Limb (tissue), 2 donors: ENCODE results near the gene DYNC1I1.

Experiments used
- DNase-seq, 2 donors: peaks; one replicate each; pipeline ENCODE4 v3.0.0-alpha.2; 2016; ENCODE audit errors: extremely low spot score in 2 of 2

The DYNC1I1 gene

DNA sequence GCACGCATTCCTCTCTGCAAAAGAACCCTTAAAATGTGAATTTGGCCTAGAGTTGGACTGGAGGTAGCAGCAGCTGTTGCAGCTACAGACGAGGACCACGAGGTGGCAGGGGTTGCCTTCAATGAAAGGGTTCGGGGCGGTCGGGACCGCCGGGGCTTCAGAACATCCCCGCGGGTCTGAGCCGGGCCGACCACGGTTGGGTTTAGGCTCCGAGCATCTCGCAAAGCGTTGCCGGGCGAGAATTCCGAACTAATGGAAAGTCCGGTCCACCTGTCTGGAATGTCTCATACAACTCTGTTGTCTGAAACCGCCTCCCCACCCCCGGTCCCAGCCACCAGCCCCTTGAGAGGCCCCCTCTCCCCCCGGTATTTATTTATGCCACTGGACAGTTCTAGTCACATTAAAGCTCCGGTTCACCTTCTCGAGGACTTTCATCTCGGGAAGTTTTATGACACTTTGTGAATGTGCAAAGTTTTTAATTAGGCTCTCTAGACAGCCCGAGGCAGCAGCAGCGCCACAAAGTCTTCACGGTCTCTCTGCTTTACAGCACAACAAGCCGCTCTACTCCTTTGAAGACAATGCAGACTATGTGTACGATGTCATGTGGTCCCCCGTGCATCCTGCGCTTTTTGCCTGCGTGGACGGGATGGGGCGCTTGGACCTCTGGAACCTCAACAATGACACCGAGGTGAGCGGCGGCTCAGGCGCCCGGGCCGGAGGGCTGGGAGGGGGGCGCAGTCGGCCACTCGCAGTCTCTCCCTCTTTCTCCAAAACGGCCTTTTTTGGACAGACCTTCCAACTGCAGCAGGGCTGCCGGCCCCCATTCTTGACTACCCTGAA lies 303.4 kb downstream of the DYNC1I1 start:
- DNase-seq: peak; percentile 76 to 80

DNA sequence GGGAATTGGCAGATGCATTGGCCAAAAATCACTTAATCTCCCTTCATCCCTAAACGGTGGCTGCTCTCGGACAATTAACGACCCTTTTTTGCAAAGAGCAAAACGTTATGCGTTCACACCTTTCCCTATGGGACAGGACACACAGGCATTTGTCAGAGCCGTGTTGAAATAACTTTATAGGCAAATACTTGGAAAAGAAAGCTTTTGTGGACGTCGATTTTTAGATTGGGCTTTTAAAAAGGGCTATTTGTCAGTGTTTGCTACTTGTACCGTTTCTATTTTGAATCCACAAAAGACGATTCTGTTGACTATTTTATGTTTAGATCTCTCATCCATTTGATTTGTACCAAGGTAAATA lies 304.0 kb downstream of the DYNC1I1 start:
- no peak for DNase-seq

DNA sequence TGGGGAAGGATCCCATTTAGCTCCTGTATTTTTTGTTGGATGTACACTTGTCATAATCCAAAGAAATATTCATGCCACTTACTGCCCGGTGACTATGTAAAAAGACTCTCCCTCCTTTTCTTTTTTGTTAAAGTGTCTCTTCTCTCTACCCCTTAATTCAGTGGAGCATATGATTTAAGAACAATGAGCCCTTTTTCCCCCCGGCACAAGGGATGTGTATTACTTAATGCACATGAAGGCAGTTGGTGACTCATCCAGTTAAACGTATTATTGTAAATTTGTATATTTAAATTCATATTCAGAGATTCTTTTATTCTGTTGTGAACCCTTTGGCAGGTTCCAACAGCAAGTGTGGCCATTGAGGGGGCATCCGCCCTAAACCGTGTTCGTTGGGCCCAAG lies 307.7 kb downstream of the DYNC1I1 start:
- no peak for DNase-seq

DNA sequence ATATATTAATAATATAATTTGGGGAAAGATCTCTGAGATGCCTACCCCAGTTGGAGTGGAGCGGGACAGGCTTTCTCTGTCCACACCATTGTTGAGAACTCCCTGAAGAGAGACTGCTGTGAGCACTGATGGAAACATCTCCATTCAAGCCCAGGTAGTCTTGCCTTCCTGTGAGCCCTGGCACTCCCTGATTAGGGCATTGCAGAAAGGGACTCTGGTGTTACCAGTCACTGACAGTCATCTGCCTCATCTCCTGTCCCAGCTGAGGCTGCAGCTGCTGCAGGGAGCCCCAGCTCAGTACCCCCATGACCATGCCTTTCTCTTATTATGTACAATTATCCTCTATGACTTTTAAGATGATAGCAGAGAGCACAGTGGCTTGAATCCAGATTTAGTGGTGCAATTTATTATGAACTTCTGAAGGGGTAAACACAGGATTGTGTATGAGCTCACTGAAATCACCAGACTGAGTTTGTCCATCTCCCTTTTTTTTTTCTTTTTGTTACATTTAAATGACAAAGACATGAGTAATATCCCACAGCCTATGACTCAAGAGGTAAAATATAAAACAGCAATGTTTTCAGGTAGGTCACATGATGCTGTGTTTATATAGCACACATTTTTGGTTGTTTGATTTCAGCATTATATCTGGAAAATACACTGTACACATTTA lies 312.7 kb downstream of the DYNC1I1 start:
- no peak for DNase-seq

DNA sequence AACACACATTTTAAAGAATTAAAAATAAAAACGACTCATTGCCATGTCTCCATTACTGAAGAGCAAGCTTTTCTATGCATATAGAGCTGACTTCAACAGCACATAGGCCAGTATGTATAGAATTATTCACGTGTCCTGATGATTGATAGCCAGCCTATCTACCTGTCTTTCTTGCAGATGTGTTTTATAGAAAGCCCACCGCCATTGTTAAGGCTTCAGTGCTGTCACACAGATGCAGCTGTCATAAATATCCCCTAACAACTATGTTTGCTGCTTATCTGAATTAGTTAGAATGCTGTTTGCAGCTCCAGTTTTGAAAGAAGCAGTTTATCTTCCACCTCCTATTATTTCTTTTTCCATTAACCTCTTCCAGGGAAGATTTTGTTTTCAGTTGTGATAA lies 313.6 kb downstream of the DYNC1I1 start:
- DNase-seq: no peak

DNA sequence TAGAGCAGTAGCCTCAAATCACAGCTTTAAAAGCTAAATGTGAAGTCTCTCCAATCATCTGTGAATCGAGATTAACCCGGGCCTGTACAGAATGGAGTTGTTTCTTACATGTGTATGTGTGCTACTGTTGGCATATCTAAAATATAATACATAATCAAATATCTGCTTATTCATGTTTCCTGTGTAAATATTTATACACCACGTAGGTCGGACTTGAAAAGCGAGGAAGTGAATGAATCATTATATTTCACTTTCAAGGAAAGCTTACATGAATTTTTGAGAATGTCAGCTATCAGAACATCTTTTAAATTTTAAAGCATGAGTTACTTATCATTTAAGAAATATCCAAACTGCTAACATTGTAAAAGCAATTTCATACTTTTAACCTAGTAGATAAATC lies 316.2 kb downstream of the DYNC1I1 start:
- DNase-seq: no peak

DNA sequence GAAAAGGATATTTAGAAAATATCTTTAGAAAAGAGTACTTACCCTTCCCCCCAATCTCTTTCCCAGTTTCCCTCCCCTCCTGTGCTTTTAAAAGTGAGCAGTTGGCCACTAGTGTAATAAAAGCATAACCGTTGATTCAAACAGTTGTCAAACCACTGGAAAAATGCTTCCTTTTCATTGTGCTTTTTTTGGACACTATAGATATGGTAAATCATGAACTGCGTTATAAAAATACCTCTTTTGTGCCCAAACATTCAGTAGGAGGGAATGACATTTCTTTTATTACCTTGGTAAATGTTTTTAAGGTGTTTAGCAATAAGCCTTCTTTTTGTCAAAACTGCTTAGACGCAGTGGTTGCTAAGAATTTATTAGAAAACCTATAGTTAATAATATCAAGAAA lies 317.2 kb downstream of the DYNC1I1 start:
- DNase-seq: no peak

DNA sequence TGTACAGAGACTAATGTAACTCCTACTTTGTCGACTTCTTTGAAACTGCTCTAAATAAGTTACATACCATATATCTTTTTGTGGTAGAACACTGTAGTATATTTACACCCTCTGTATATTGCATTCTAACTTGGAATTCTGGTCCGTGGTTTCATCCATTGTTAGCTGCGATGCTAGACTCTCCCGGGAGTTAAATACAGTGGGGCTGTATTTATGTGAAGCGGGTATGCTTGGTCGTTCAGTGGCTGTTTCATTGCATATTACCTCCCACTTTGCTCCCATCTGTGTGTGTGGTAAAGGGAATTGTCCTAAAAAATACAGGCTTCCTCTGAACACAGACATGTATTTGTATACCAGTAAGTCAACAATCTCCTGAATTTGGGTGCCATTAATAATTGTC lies 318.4 kb downstream of the DYNC1I1 start:
- DNase-seq: no peak

DNA sequence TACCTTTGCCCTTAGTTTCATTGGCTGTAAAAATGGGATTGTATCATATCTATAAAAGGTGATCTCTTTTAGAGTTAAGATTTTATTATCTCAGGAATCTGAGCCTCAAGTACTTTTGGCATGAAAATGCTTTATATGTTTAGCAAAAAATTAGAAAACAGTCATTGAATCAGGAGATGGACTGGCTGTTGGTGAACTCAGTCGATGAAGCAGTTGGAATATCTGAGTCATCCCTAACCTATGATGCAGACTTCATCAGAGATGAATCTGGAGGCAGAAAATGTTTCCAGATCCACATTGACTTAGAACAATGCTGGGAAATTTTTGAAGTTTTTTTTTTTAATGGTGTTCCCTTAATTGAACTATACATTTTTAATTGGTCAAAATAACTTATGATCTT lies 321.1 kb downstream of the DYNC1I1 start:
- no peak for DNase-seq

DNA sequence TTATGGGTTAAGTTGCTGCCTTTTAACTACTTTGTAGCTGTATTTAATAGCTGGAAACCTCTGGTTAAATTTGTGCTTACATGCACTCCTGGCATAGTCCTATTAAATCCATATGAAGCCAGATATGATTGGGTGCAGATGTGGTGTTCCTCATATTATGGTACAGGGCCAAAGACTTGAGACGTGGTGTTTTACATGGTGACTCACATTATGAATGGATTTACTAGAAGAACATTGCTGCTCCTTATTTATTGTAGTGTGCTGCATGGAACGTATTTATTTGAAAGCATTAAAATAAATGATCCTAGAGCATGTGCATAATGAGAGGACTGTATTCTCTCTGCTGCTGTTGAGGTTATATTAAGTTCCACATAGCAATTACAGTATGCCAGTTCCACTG lies 325.5 kb downstream of the DYNC1I1 start:
- peak in 1 of 2 donors; percentile 21 for DNase-seq

DNA sequence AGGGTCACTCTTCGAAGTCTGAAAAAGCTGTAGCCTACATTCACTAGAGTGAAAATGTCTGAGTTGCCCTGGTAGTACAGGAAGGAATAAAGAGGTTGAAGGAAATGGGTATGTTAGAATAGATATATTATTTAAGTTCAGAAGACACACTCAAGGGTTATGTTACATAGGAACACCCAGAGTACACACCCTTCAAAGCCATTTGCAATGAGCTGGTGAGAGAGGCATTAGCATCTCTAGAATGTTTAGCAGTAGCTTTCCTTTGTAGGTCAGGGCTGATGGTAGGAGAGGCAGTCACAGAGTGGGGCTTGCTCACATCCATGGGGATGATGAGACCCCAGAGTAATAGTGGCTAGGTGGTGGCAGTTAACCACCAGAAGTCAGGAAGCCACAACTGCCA lies 328.4 kb downstream of the DYNC1I1 start:
- no peak for DNase-seq

DNA sequence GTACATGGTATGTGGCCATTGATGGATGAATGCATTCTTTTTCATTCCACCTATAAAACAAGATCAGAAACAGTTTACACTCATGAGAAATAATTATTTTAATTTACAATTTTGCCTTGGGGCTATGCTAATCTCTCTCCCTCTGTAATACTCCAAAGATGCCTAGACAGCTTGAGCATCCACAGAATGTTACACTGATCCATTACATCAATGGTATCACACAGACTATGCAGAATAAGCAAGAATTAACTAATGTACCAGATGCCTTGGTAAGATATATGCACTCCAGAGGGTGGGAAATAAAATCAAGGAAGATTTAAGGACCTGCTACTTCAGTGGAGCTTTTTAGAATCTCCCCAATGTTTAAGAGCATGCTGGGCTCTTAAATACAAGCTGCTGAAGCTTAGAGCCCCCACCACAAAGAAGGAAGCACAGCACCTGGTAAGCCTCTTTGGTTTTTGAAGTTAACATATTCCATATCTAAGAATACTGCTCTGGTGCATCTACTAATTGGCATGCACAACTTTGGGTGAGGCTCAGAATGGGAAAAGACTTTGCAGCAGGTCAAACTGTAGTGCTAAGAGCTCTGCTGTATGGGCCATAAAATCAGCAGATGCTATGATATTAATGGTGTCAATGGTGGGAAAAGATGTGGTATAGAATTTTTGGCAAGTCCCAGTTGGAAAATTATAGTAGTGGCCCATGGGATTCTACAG lies 329.9 kb downstream of the DYNC1I1 start:
- DNase-seq: no peak

DNA sequence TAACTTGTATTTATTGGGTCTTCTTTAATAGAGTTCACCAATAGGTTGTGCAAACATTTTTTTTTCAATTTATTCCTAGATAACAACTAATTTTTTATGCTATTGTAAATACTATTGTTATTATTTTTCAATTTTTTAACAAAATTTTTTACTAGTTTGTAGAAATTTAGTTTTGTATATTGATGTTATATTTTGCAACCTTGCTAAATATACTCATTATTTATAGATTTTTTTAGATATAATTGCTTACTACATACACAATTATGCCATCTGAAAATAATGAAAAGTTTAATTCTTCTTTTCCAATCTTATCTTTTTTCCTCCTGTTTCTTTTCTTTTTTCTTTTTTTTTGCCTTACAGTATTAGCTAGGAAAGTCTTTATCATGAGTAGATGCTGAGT lies 332.6 kb downstream of the DYNC1I1 start:
- DNase-seq: no peak

DNA sequence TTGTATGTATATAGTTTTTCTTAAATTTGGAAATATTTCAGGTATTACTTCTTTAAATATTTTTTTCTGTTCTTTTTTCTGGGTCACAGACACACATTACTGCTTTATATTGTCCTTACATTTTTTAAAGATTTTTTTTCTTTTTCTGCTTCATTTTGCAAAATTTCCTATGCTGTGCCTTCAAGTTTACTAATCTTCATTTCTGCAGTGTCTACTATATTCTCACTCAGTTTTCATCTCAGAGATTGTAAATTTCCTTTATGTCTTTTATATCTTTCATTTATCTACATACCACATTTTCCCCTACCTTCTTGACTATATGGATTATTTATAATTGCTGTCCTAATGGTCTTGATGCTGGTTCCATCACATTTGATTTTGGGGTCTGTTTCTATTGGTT lies 339.1 kb downstream of the DYNC1I1 start:
- DNase-seq: no peak

DNA sequence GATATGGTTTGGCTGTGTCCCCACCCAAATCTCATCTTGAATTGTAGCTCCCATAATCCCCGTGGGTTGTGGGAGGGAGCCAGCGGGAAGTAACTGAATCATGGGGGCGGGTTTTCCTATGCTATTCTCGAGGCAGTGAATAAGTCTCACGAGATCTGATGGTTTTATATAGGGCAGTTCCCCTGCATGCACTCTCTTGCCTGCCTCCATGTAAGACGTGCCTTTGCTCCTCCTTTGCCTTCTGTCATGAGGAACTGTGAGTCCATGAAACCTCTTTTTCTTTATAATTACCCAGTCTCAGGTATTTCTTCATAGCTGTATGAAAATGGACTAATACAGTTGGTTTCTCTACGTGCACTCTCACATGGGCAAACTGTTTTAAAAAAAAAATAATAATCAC lies 341.8 kb downstream of the DYNC1I1 start:
- no peak for DNase-seq

DNA sequence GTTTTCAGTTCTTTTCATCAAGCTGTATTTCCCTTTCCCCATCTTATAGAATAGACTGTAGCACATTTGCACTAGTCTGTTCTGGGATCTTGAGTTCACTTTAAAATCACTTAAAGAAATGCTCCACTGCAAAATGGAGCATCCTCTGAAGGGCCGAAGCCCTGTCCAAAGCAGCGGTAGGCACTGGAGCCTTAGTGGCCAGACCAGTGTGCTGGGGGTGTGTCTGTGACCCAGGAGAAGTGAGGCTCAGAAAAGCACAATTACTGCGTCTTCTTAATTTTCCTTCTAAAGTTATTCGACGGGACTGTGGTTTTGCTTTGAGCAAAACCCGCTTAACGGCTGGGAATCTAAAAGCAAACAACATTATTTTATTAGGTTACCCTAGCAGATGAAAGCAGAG lies 343.8 kb downstream of the DYNC1I1 start:
- DNase-seq: no peak

DNA sequence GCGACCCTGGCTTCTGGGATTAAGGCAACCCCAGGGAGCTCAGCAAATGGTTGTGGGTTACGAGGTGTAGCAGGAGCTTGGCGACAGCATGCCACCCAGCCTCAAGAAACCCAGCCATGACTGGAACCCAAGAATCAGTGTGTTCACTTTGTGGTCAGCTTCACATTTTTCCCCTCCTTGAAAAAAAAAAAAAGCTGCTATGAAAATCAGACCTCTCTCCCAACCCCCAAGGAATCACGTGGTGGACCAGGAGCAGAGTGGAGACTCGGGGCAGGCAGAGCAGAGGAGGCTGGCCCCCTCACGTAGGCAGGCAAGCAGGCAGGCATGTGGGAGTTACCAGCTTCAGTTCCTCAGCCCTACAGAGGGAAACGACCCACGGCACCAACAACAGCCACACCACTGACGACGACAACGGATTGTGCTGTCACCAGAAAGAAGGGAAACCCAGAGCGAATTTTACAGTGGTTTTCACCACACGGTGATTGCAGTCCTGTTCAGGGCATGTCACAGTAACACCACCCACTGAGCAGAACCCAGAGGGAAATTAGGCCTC lies 346.2 kb downstream of the DYNC1I1 start:
- DNase-seq: peak in 1 of 2 donors; percentile 31

DNA sequence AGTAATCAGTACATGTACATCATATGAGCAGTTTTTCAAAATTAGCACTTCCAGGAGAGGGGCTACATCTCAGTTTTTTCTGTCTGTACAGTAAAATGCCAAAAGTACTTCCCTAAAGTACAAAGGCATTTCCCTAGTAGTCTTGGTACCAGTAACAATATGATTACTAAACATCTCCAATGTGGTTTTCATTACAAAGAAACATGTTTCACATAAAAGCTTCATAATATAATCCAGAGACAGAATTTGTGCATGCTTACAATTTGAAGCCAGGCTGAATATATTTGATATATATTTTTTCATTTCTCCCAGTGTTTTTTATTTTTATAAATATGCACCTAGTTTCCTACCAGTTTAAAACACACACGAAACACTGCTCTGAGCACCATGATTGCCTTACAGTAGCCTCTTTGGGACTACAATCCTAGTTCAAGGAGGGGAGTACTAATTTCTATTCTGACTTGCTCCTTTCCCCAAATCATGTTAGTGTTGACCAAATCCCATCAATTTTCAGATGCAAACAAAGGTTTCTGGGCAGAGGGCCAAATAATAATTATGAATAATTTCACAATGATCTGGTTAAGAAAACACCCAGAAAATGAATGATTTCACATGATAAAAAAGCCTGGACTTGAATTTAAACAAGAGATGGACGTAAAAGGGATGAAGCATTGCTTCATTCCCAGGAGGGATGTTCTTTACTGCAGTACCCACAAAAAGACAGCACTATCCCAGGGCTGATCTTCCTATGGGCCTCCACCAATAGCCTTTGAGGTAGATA lies 348.3 kb downstream of the DYNC1I1 start:
- peak in 1 of 2 donors; percentile 40 for DNase-seq

DNA sequence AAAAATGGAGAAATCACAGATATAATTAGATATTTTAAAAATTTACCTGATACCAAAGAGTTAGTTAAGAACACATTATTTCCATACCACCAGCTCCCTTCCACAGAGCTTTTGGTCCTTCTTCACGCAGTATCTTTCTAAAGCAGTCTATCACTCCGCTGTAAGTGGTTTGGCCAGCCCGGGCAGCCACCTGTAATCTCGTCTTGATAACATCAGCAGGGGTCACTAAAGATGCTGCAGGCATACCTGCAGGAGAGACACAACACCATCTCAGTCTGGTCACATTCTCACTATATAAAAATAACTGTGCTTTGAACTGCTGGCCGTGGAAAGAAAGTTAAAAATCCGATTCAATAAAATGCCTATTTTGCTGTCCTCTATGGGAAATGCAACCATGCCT lies 349.4 kb downstream of the DYNC1I1 start:
- DNase-seq: no peak

DNA sequence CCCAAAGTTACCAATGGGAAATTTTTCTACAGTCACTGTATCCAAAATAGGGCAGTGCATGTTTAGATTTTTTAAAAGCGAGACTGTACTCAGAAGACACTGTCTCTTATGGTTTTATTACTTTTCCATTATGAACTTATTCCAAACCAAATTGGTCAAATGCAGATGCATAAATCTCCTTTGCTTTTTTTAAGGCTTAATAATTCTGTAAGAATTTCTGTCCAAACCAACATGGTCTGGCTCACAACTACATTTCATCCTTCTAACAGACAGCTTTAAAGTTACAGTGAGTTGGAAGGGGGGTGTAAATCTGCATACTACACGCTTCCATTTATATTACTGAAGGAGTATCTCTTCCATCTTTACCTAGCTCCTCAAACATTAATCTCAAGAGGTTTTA lies 350.4 kb downstream of the DYNC1I1 start:
- DNase-seq: peak in 1 of 2 donors; percentile 16

DNA sequence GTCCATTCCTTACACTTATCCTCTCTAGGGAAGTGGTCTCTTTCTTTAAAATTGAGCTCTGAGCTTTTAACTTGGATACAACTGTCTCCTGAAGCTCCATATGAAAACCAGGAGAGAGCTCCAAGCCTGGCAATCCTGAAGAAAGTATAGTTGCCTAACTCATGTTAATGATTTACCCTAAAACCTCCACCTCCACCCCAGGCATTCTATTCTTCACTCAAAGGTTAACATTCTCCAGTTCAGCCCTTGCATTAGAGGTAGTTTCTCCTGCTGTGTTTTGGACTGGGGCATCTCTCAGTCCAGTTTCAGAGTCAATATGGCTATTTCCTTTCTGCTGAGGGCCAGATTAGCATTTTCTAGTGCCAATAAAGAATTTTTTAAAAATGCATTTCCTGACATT lies 354.0 kb downstream of the DYNC1I1 start:
- DNase-seq: no peak
